22Rv1 (cell line): ENCODE data around the gene HGFAC.

Experiments used
- ZFX ChIP-seq: fragments of 450-650 bp; IDR thresholded peaks from 2 replicates; pipeline ENCODE4 v1.6.1; 2017; ENCODE audit warnings: antibody characterized with exemption, borderline replicate concordance
- TF ChIP-seq, protein P1 (sequence below): fragments of 450-650 bp; IDR thresholded peaks from 2 replicates; pipeline ENCODE4 v1.5.1; 2017; ENCODE audit warnings: mild to moderate bottlenecking

- TF ChIP-seq, protein P1, sequence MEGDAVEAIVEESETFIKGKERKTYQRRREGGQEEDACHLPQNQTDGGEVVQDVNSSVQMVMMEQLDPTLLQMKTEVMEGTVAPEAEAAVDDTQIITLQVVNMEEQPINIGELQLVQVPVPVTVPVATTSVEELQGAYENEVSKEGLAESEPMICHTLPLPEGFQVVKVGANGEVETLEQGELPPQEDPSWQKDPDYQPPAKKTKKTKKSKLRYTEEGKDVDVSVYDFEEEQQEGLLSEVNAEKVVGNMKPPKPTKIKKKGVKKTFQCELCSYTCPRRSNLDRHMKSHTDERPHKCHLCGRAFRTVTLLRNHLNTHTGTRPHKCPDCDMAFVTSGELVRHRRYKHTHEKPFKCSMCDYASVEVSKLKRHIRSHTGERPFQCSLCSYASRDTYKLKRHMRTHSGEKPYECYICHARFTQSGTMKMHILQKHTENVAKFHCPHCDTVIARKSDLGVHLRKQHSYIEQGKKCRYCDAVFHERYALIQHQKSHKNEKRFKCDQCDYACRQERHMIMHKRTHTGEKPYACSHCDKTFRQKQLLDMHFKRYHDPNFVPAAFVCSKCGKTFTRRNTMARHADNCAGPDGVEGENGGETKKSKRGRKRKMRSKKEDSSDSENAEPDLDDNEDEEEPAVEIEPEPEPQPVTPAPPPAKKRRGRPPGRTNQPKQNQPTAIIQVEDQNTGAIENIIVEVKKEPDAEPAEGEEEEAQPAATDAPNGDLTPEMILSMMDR: peak; percentile 66
- TF ChIP-seq ZFX: no peak
Measured at GRCh38 chr4:3443750-3444309, 2.1 kb downstream of the HGFAC start.
